MM.1S (cell line): ENCODE results near the gene BARHL1.

Source experiments
- EZH2 ChIP-seq: fragments of 300-600 bp; sonication (generic); optimal IDR thresholded peaks from 2 replicates; pipeline ENCODE3; 2017; ENCODE audit warnings: low read depth, mild to moderate bottlenecking, antibody characterized with exemption, low read length, mixed read lengths
- EZH2phosphoT487 ChIP-seq: fragments of 300-600 bp; sonication (generic); IDR thresholded peaks from 2 replicates; pipeline ENCODE4 v1.6.1; 2018; ENCODE audit warnings: antibody characterized with exemption, low read length
- TF ChIP-seq, protein P1 (sequence below): fragments of 300-600 bp; sonication (generic); IDR thresholded peaks from 2 replicates; pipeline ENCODE4 v1.5.1; 2016; ENCODE audit warnings: antibody characterized with exemption, low read length, mixed read lengths

GRCh38 chr9:132556235-132556634, 26.2 kb upstream of the BARHL1 start:
- TF ChIP-seq, protein P1, sequence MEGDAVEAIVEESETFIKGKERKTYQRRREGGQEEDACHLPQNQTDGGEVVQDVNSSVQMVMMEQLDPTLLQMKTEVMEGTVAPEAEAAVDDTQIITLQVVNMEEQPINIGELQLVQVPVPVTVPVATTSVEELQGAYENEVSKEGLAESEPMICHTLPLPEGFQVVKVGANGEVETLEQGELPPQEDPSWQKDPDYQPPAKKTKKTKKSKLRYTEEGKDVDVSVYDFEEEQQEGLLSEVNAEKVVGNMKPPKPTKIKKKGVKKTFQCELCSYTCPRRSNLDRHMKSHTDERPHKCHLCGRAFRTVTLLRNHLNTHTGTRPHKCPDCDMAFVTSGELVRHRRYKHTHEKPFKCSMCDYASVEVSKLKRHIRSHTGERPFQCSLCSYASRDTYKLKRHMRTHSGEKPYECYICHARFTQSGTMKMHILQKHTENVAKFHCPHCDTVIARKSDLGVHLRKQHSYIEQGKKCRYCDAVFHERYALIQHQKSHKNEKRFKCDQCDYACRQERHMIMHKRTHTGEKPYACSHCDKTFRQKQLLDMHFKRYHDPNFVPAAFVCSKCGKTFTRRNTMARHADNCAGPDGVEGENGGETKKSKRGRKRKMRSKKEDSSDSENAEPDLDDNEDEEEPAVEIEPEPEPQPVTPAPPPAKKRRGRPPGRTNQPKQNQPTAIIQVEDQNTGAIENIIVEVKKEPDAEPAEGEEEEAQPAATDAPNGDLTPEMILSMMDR: no peak
- TF ChIP-seq EZH2phosphoT487 (no peak), EZH2 (no peak)
